Esophagus muscularis mucosa (tissue), 3 donors: ENCODE data around the gene ASIC2.

Experiments
- POLR2A ChIP-seq: fragments of 450-650 bp; IDR thresholded peaks from one replicate; pipeline ENCODE4 v1.6.1; 2017; ENCODE audit warnings: antibody characterized with exemption, moderate library complexity, mild to moderate bottlenecking, low read depth
- TF ChIP-seq, protein P1 (sequence below), 3 experiments: fragments of 200-600 bp in 2 of 3; fragments of 450-650 bp in 1 of 3; sonication (generic) in 2 of 3; IDR thresholded peaks; one replicate each; pipeline ENCODE4 v1.5.1; 2017 to 2019; ENCODE audit warnings: antibody characterized with exemption in 3 of 3, mild to moderate bottlenecking in 2 of 3, moderate library complexity in 1 of 3

DNA sequence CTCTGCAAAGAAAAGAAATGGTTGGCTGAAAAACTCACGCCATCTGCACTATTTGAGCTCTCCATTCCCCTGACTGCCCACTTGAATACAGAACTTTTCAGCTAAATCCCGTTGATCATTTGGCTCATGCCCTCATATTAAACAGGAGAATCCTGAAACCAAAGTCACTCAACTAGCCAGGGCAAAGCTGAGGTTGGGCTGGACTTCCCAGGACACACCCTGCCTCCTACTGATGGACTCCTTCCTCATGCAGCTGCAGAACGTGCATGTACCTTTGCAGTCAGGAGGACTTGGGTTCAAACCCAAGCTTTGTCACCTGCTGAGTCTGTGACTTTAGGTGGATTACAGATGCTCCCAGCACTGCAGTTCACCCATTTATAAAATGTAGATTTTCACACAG lies 7.7 kb downstream of the ASIC2 start:
- TF ChIP-seq POLR2A, result no peak
- TF ChIP-seq, protein P1, sequence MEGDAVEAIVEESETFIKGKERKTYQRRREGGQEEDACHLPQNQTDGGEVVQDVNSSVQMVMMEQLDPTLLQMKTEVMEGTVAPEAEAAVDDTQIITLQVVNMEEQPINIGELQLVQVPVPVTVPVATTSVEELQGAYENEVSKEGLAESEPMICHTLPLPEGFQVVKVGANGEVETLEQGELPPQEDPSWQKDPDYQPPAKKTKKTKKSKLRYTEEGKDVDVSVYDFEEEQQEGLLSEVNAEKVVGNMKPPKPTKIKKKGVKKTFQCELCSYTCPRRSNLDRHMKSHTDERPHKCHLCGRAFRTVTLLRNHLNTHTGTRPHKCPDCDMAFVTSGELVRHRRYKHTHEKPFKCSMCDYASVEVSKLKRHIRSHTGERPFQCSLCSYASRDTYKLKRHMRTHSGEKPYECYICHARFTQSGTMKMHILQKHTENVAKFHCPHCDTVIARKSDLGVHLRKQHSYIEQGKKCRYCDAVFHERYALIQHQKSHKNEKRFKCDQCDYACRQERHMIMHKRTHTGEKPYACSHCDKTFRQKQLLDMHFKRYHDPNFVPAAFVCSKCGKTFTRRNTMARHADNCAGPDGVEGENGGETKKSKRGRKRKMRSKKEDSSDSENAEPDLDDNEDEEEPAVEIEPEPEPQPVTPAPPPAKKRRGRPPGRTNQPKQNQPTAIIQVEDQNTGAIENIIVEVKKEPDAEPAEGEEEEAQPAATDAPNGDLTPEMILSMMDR (IDR thresholded peaks at IDR 0.05), result no peak
